Transverse colon (tissue), 3 donors: Measurements from ENCODE around the gene SLC24A4.

Experiments
- EP300 ChIP-seq: sonication (generic); formaldehyde crosslinking; IDR thresholded peaks from one replicate; pipeline ENCODE4 v1.6.1; 2017; ENCODE audit warnings: antibody characterized with exemption, low read depth
- POLR2A ChIP-seq: fragments of 450-650 bp; IDR thresholded peaks from one replicate; pipeline ENCODE4 v1.6.1; 2016; ENCODE audit warnings: antibody characterized with exemption, mild to moderate bottlenecking, moderate library complexity
- TF ChIP-seq, protein P1 (sequence below), 5 experiments: fragments of 200-600 bp in 3 of 5; fragments of 450-650 bp in 2 of 5; sonication (generic) in 3 of 5; IDR thresholded peaks; 1 replicate in 2 of 5; 2 replicates in 3 of 5; pipeline ENCODE4 v1.5.1; 2016 to 2017; ENCODE audit warnings: antibody characterized with exemption in 5 of 5, inconsistent platforms in 3 of 5, mild to moderate bottlenecking in 2 of 5, moderate library complexity in 1 of 5

- TF ChIP-seq, protein P1, sequence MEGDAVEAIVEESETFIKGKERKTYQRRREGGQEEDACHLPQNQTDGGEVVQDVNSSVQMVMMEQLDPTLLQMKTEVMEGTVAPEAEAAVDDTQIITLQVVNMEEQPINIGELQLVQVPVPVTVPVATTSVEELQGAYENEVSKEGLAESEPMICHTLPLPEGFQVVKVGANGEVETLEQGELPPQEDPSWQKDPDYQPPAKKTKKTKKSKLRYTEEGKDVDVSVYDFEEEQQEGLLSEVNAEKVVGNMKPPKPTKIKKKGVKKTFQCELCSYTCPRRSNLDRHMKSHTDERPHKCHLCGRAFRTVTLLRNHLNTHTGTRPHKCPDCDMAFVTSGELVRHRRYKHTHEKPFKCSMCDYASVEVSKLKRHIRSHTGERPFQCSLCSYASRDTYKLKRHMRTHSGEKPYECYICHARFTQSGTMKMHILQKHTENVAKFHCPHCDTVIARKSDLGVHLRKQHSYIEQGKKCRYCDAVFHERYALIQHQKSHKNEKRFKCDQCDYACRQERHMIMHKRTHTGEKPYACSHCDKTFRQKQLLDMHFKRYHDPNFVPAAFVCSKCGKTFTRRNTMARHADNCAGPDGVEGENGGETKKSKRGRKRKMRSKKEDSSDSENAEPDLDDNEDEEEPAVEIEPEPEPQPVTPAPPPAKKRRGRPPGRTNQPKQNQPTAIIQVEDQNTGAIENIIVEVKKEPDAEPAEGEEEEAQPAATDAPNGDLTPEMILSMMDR (IDR thresholded peaks at IDR 0.05), result no peak
- no peak for TF ChIP-seq POLR2A
- TF ChIP-seq EP300, result no peak
These were observed 117.5 kb downstream of the SLC24A4 start for GRCh38 chr14:92440345-92441003.
